T-helper 2 cell (primary cell): ENCODE results near the gene HMGCR.
"Not testable (repeated sequence)": the region's sequence is repeated elsewhere in the genome, so short reads cannot be mapped to it uniquely, and the experiment has no call there.

Experiments used
- DNase-seq, 5 experiments: peaks; one replicate each; pipeline versions ENCODE4 v3.0.0 to v3.0.0-alpha.2; 2012 to 2022
- total RNA-seq, 2 donors: gene quantifications; one replicate each; lab custom pipeline; 2026; lab: John Stamatoyannopoulos, UW

HMGCR gene
- total RNA-seq, result 53.1 to 67.3 reads per million in 2 donors

GRCh38 chr5:75336615-75337336 is at the start of gene HMGCR:
TSS of gene HMGCR (plus strand) at chr5:75337220. CDS start at chr5:75342606, 5,386 bp downstream.
- peak; percentile 87 to 100 (median 96) for DNase-seq

GRCh38 chr5:75291844-75292243 is 45.2 kb upstream of the HMGCR start:
- not testable (repeated sequence) for DNase-seq

- no peak for DNase-seq
Observed at GRCh38 chr5:75300084-75300483, 36.9 kb upstream of the HMGCR start.

- no peak for DNase-seq
Observed at GRCh38 chr5:75303419-75303818, 33.6 kb upstream of the HMGCR start.

GRCh38 chr5:75304486-75304885 is 32.5 kb upstream of the HMGCR start:
- DNase-seq, result not testable (repeated sequence)

GRCh38 chr5:75306746-75307145 is 30.3 kb upstream of the HMGCR start:
- DNase-seq, result no peak

GRCh38 chr5:75310212-75310611 is 26.8 kb upstream of the HMGCR start:
- DNase-seq, result no peak

- not testable (repeated sequence) for DNase-seq
Observed at GRCh38 chr5:75319148-75319547, 17.9 kb upstream of the HMGCR start.

- DNase-seq, result no peak
Observed at GRCh38 chr5:75319638-75320037, 17.4 kb upstream of the HMGCR start.

GRCh38 chr5:75320371-75320770 is 16.6 kb upstream of the HMGCR start:
- DNase-seq, result no peak

GRCh38 chr5:75322066-75322465 is 15.0 kb upstream of the HMGCR start:
- DNase-seq, result no peak

GRCh38 chr5:75324791-75325190 is 12.2 kb upstream of the HMGCR start:
- peak in 1 of 5 experiments; percentile 7 for DNase-seq

GRCh38 chr5:75325242-75325641 is 11.8 kb upstream of the HMGCR start:
- DNase-seq, result no peak

GRCh38 chr5:75330404-75330803 is 6.6 kb upstream of the HMGCR start:
- no peak for DNase-seq

- peak in 1 of 5 experiments; percentile 22 for DNase-seq
Observed at GRCh38 chr5:75331095-75332090, 5.6 kb upstream of the HMGCR start.

- DNase-seq, result not testable (repeated sequence)
Observed at GRCh38 chr5:75333759-75334158, 3.3 kb upstream of the HMGCR start.

GRCh38 chr5:75334413-75334812 is 2.6 kb upstream of the HMGCR start:
- not testable (repeated sequence) for DNase-seq

GRCh38 chr5:75335486-75335885 is 1.5 kb upstream of the HMGCR start:
- DNase-seq, result no peak

- peak in 2 of 5 experiments; percentile 27 to 74 for DNase-seq
Observed at GRCh38 chr5:75335952-75336614, 937 bp upstream of the HMGCR start.

- peak in 2 of 5 experiments; percentile 5 to 57 for DNase-seq
Observed at GRCh38 chr5:75337366-75338021, 474 bp downstream of the HMGCR start.

GRCh38 chr5:75338408-75338807 is 1.4 kb downstream of the HMGCR start:
- no peak for DNase-seq
